Kidney epithelial cell (primary cell): ENCODE data around the gene MNT. TPM values are rescaled to one million over a fixed set of nuclear protein-coding genes. Genes with fewer than 3 reads are reported as not detected.

Experiments
- DNase-seq: peaks from one replicate; pipeline ENCODE4 v3.0.0-alpha.2; 2010; ENCODE audit warnings: low read depth
- H3K27me3 ChIP-seq: 2 replicates; pipeline ENCODE4 v1.6.0; 2011; ENCODE audit warnings: low read length; ENCODE audit not compliant: control insufficient read depth, insufficient read depth
- H3K36me3 ChIP-seq: 2 replicates; pipeline ENCODE4 v1.5.1; 2011; ENCODE audit warnings: low read length; ENCODE audit not compliant: control insufficient read depth, insufficient read depth
- H3K4me3 ChIP-seq: 2 replicates; pipeline ENCODE4 v1.5.1; 2011; ENCODE audit warnings: low read depth, mild to moderate bottlenecking, control low read depth, low read length
- CTCF ChIP-seq: IDR thresholded peaks from 2 replicates; pipeline ENCODE4 v1.5.1; 2011; ENCODE audit warnings: mild to moderate bottlenecking, moderate library complexity, low read length, control low read depth, inconsistent platforms; ENCODE audit not compliant: insufficient read depth, poor library complexity, severe bottlenecking
- total RNA-seq: library from RNA; depleted of rRNA; stranded (reverse); fragments of >200 nt; gene quantifications from 2 replicates; pipeline ENCODE4 v1.2.3, GENCODE V29; 2015

The MNT gene
- total RNA-seq, 1 donor from 2014 or later = 8.7 TPM

- DNase-seq = no peak
- H3K36me3 ChIP-seq = no peaks in the 10 kb centered on the region
- H3K4me3 ChIP-seq = no peak overlapping the region
- TF ChIP-seq CTCF = no peak
- H3K27me3 ChIP-seq = no peaks in the 10 kb centered on the region
Measured at GRCh38 chr17:2363318-2363717, 37.5 kb downstream of the MNT start.

GRCh38 chr17:2362881-2363280 is 38.0 kb downstream of the MNT start:
- TF ChIP-seq CTCF = no peak
- Histone ChIP-seq H3K27me3 (no peaks in the 10 kb centered on the region), H3K36me3 (no peaks in the 10 kb centered on the region), H3K4me3 (no peak overlapping the region)
- no peak for DNase-seq

GRCh38 chr17:2362416-2362815 is 38.4 kb downstream of the MNT start:
- H3K27me3 ChIP-seq = no peaks in the 10 kb centered on the region
- DNase-seq = no peak
- TF ChIP-seq CTCF = no peak
- H3K36me3 ChIP-seq = no peaks in the 10 kb centered on the region
- no peak overlapping the region for H3K4me3 ChIP-seq

- TF ChIP-seq CTCF = no peak
- Histone ChIP-seq H3K27me3 (no peaks in the 10 kb centered on the region), H3K36me3 (no peaks in the 10 kb centered on the region), H3K4me3 (no peak overlapping the region)
- DNase-seq = no peak
Measured at GRCh38 chr17:2362016-2362415, 38.8 kb downstream of the MNT start.

- Histone ChIP-seq H3K36me3 (no peaks in the 10 kb centered on the region), H3K27me3 (no peaks in the 10 kb centered on the region), H3K4me3 (no peak overlapping the region)
- DNase-seq = no peak
- no peak for TF ChIP-seq CTCF
Measured at GRCh38 chr17:2361010-2361760, 39.7 kb downstream of the MNT start.

- Histone ChIP-seq H3K4me3 (no peak overlapping the region), H3K36me3 (no peaks in the 10 kb centered on the region), H3K27me3 (no peaks in the 10 kb centered on the region)
- no peak for TF ChIP-seq CTCF
- no peak for DNase-seq
Measured at GRCh38 chr17:2357931-2358434, 42.9 kb downstream of the MNT start.
